Measurements from ENCODE around the gene ORM1.

ORM1 gene

DNA sequence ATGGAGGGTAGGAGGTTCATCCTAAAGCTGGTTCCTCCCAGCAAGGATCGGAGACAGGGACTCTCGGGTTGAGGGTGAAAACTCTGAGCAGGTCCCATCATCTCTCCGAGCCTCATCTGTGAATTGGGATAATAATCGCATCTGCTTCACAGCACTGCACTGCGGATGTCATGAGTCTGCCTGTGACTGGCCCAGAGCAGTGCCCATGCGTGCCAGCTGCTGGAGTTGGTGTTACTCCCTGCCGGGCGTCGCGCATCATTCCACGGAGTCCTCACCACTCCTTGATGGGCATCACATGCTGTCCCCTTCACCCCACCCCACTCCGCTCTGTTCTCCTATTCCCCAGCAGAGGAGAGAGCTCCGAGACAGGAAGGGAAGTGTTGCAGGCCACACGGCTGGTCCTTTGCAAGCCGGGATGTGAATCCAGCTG lies 35.1 kb upstream of the ORM1 start:
- no peak for DNase-seq (ENCODE audit: low read depth)
- H3K4me3 ChIP-seq (ENCODE audit: low read length) = no peak overlapping the region
- TF ChIP-seq, protein P1, sequence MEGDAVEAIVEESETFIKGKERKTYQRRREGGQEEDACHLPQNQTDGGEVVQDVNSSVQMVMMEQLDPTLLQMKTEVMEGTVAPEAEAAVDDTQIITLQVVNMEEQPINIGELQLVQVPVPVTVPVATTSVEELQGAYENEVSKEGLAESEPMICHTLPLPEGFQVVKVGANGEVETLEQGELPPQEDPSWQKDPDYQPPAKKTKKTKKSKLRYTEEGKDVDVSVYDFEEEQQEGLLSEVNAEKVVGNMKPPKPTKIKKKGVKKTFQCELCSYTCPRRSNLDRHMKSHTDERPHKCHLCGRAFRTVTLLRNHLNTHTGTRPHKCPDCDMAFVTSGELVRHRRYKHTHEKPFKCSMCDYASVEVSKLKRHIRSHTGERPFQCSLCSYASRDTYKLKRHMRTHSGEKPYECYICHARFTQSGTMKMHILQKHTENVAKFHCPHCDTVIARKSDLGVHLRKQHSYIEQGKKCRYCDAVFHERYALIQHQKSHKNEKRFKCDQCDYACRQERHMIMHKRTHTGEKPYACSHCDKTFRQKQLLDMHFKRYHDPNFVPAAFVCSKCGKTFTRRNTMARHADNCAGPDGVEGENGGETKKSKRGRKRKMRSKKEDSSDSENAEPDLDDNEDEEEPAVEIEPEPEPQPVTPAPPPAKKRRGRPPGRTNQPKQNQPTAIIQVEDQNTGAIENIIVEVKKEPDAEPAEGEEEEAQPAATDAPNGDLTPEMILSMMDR (IDR thresholded peaks at IDR 0.05; ENCODE audit: insufficient read depth, low read depth, low read length, missing control alignments) = no peak

DNA sequence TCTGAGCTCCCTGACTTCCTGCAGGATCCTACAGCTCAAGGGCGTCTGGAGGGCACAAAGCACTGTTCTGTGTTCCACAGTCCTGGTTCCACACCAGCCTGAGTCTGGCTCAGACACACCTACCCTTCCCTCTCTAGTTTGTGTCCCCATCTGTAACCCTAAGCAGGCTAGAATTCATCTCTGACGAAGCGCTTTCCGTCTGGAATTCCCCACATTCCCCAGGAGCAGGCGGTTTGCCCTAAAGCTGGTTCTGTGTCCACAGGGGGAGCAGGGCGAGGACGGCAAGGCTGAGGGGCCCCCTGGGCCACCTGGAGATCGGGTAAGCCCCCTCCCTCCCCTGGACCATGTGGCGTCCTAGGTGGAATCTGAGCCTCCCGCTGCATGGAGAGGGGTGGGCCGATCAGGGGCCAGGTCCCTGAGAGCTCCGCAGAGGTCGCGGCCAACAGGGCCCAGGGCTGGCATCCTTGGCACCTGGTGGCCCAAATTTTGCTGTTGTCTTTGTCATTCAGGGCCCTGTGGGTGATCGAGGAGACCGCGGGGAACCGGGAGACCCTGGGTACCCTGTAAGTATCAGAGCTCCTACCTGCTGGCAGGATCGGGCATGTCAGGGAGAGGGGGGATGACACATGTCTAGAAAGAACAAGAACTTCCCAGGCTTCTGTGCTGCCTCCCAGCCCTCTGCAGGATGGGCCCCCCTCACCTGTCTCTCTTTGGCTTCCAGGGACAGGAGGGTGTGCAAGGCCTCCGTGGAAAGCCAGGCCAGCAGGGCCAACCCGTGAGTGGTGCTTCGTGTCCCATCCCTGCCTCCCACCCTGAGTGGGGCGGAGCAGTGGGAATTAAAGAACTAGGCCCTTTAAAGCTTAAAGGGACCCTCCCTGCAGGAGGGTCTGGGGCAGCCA lies 34.5 kb upstream of the ORM1 start:
- no peak overlapping the region for H3K4me3 ChIP-seq (ENCODE audit: low read length)
- DNase-seq (ENCODE audit: low read depth) = peak; percentile 91
- TF ChIP-seq, protein P1 (IDR thresholded peaks at IDR 0.05; ENCODE audit: insufficient read depth, low read depth, low read length, missing control alignments) = no peak

DNA sequence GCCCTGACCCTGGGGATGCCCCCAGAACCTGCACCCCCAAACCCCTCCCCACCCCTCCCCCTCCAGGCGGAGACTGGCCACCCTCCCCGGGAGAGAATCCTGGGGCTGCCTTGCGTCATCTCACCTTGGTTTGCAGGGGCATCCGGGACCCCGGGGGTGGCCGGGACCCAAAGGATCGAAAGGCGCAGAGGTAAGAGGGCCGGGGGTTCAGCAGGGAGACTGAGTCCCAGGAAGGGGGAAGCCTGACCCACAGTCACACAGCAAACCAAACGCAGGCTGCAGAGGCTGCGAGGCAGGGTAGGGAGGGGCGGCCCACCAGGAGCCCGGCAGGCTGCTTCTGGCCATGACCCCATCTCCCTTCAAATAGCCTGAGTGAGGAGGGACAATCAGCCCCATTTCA lies 33.8 kb upstream of the ORM1 start:
- no peak for DNase-seq (ENCODE audit: low read depth)
- TF ChIP-seq, protein P1 (IDR thresholded peaks at IDR 0.05; ENCODE audit: insufficient read depth, low read depth, low read length, missing control alignments) = no peak
- H3K4me3 ChIP-seq (ENCODE audit: low read length) = no peak overlapping the region

DNA sequence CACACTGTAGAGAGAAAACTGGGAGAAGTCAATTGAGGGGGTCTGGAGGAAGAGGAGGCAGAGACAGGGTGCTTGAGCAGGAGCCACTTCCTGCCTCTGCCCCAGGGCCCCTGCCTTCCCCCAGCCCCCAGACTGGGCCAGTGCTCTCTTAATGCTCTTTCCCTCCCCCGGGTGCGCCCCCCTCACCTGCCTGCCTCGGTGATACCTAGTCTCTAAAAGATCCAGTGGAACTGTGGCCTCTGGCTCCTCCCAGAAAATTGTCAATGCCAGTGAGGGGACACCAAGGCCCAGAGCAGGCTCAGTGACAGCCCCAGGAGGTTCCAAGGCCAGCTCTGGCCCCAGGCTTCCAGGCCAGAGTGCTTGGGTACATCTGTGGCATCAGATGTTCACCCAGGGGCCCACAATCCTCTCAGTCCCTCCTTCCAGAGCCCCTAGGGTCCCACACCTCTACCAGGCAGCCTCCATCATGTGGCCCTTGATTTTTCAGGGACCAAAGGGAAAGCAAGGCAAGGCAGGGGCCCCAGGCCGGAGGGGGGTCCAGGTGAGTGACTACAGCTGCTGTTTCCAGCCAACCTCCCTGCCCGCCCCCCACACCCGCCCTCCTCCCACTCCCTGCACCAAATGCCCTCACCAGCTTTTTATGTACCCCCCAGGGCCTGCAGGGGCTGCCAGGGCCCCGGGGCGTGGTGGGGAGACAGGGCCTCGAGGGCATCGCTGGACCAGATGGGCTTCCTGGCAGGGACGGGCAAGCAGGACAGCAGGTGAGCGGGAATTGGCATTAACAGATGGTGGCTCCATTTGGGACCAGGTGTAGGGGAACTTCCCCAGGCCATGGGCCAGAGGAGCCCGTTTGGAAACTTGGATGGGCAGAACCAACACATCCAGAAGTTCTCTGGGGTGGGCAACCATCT lies 33.1 kb upstream of the ORM1 start:
- H3K4me3 ChIP-seq (ENCODE audit: low read length) = no peak overlapping the region
- no peak for DNase-seq (ENCODE audit: low read depth)
- TF ChIP-seq, protein P1 (IDR thresholded peaks at IDR 0.05; ENCODE audit: insufficient read depth, low read depth, low read length, missing control alignments) = no peak

DNA sequence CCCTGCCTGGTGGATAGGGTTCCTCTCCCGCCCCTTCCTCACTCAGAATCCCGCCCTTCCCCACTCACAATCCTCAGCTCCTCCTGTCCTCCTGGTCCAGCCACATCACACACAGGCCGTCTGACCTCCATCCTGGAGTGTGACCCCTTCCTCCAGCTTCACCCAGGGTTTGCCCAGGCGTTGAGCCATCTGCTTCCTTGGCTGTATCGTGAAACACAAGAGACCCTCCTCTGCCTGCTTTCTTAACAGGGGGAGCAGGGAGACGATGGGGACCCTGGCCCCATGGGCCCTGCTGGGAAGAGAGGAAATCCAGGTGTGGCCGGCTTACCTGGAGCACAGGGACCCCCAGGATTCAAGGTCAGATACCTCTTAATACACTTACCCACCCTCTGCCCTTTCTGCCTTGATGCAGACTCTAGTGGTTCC lies 32.3 kb upstream of the ORM1 start:
- TF ChIP-seq, protein P1 (IDR thresholded peaks at IDR 0.05; ENCODE audit: insufficient read depth, low read depth, low read length, missing control alignments) = no peak
- H3K4me3 ChIP-seq (ENCODE audit: low read length) = no peak overlapping the region
- no peak for DNase-seq (ENCODE audit: low read depth)

DNA sequence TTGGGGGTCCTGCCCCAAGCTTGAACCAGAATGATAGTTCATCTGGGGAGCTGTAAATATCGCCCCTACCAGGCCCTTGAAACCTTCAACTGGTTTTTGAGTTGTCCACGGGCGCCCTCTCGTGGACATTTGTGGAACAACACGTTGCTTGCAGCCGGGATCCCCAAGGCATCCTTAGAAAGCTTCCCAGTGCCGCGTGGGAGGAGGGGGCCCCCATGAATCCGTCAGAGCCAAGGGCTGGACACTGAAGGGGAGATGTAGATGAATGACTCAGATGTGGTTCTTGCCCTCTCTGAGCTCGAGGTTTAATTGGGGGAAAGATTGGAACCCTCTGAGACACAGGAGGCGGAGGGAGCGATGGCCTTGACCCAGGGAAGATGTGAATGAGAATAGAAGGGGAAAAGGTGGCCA lies 31.8 kb upstream of the ORM1 start:
- peak; percentile 71 for DNase-seq (ENCODE audit: low read depth)
- no peak overlapping the region for H3K4me3 ChIP-seq (ENCODE audit: low read length)
- TF ChIP-seq, protein P1 (IDR thresholded peaks at IDR 0.05; ENCODE audit: insufficient read depth, low read depth, low read length, missing control alignments) = peak; percentile 80

All from epithelial cell of esophagus (primary cell).